Endothelial cell (in vitro differentiated cells): ENCODE results near the gene PROKR2. TPM values are rescaled to one million over a fixed set of nuclear protein-coding genes. Genes with fewer than 3 reads are reported as not detected.

ENCODE experiments used
- DNase-seq: peaks from one replicate; pipeline ENCODE4 v3.0.0; 2021; ENCODE audit warnings: low spot score
- H3K27ac Mint-ChIP-seq: one replicate; pipeline ENCODE4 v1.8.0; 2021; ENCODE audit warnings: mixed read lengths, inconsistent platforms; ENCODE audit not compliant: unreplicated experiment
- H3K27me3 Mint-ChIP-seq: one replicate; pipeline ENCODE4 v1.8.0; 2021; ENCODE audit warnings: mild to moderate bottlenecking, moderate library complexity, mixed read lengths, inconsistent platforms; ENCODE audit not compliant: unreplicated experiment
- H3K36me3 Mint-ChIP-seq: one replicate; pipeline ENCODE4 v1.8.0; 2021; ENCODE audit warnings: mild to moderate bottlenecking, low read depth, mixed read lengths, inconsistent platforms; ENCODE audit not compliant: unreplicated experiment
- H3K4me1 Mint-ChIP-seq: one replicate; pipeline ENCODE4 v1.8.0; 2021; ENCODE audit warnings: mild to moderate bottlenecking, mixed read lengths, inconsistent platforms; ENCODE audit not compliant: unreplicated experiment
- H3K4me3 Mint-ChIP-seq: one replicate; pipeline ENCODE4 v1.8.0; 2021; ENCODE audit warnings: mild to moderate bottlenecking, mixed read lengths, inconsistent platforms; ENCODE audit not compliant: unreplicated experiment
- H3K9me3 Mint-ChIP-seq: one replicate; pipeline ENCODE4 v1.8.0; 2021; ENCODE audit warnings: mixed read lengths, inconsistent platforms; ENCODE audit not compliant: unreplicated experiment
- CTCF ChIP-seq: fragments of 200-600 bp; sonication (generic); IDR thresholded peaks from one replicate; pipeline ENCODE4 v1.5.0; 2021; ENCODE audit warnings: antibody characterized with exemption; ENCODE audit not compliant: unreplicated experiment
- total RNA-seq: library from RNA; stranded (reverse); fragmentation: NEBNext Ultra II Directional; extraction: Animal tissue kit (Norgen Biotek cat#: 25700); gene quantifications from one replicate; pipeline ENCODE4 v1.2.1, GENCODE V29; 2021; ENCODE audit not compliant: unreplicated experiment

PROKR2 gene
- total RNA-seq, 1 donor from 2014 or later, result not detected

- no peaks in the 10 kb centered on the region for H3K36me3 Mint-ChIP-seq
- H3K9me3 Mint-ChIP-seq, result no peaks in the 10 kb centered on the region
- DNase-seq, result no peak
- no peak for TF ChIP-seq CTCF
- no peak overlapping the region for H3K4me3 Mint-ChIP-seq
- no peak overlapping the region for H3K27ac Mint-ChIP-seq
- H3K4me1 Mint-ChIP-seq, result no peaks in the 10 kb centered on the region
- H3K27me3 Mint-ChIP-seq, result peaks cover 1% of the 10 kb centered on the region
Observed at GRCh38 chr20:5349448-5349847, 32.7 kb upstream of the PROKR2 start.

GRCh38 chr20:5342021-5342420, 25.3 kb upstream of the PROKR2 start:
- TF ChIP-seq CTCF, result no peak

GRCh38 chr20:5331340-5331739, 14.6 kb upstream of the PROKR2 start:
- Mint-ChIP-seq H3K4me3 (no peak overlapping the region), H3K4me1 (peaks cover 3% of the 10 kb centered on the region), H3K27ac (no peak overlapping the region), H3K36me3 (no peaks in the 10 kb centered on the region), H3K9me3 (no peaks in the 10 kb centered on the region), H3K27me3 (peaks cover 2% of the 10 kb centered on the region)
- TF ChIP-seq CTCF, result no peak
- DNase-seq, result no peak

More at GRCh38 chr20:5342021-5342420, 25.3 kb upstream of the PROKR2 start:
- Mint-ChIP-seq H3K27me3 (no peaks in the 10 kb centered on the region), H3K9me3 (no peaks in the 10 kb centered on the region), H3K36me3 (no peaks in the 10 kb centered on the region), H3K4me3 (no peak overlapping the region), H3K4me1 (no peaks in the 10 kb centered on the region), H3K27ac (no peak overlapping the region)
- DNase-seq, result no peak

- peaks cover 3% of the 10 kb centered on the region for H3K27me3 Mint-ChIP-seq
- H3K4me3 Mint-ChIP-seq, result no peak overlapping the region
- H3K4me1 Mint-ChIP-seq, result no peaks in the 10 kb centered on the region
- TF ChIP-seq CTCF, result no peak
- no peak for DNase-seq
- H3K9me3 Mint-ChIP-seq, result no peaks in the 10 kb centered on the region
- H3K27ac Mint-ChIP-seq, result no peak overlapping the region
- H3K36me3 Mint-ChIP-seq, result no peaks in the 10 kb centered on the region
Observed at GRCh38 chr20:5328268-5328667, 11.5 kb upstream of the PROKR2 start.

- no peaks in the 10 kb centered on the region for H3K9me3 Mint-ChIP-seq
- H3K36me3 Mint-ChIP-seq, result no peaks in the 10 kb centered on the region
- H3K4me1 Mint-ChIP-seq, result no peaks in the 10 kb centered on the region
- peaks cover 3% of the 10 kb centered on the region for H3K27me3 Mint-ChIP-seq
- DNase-seq, result no peak
- no peak overlapping the region for H3K4me3 Mint-ChIP-seq
- no peak overlapping the region for H3K27ac Mint-ChIP-seq
- TF ChIP-seq CTCF, result no peak
Observed at GRCh38 chr20:5327356-5327755, 10.6 kb upstream of the PROKR2 start.
